Measurements from ENCODE around the gene NENF.
"Not testable (repeated sequence)": the region's sequence is repeated elsewhere in the genome, so short reads cannot be mapped to it uniquely, and the experiment has no call there.

The NENF gene

GRCh38 chr1:212432661-212433576, at the start of gene NENF:
Gene NENF (plus strand): TSS chr1:212432920. CDS start chr1:212432944, 24 bp downstream.
- FAIRE-seq, result no peak

GRCh38 chr1:212386029-212386428, 46.7 kb upstream of the NENF start:
- no peak for FAIRE-seq

GRCh38 chr1:212388985-212389716, 43.6 kb upstream of the NENF start:
- no peak for FAIRE-seq

- not testable (repeated sequence) for FAIRE-seq
These were observed 36.9 kb upstream of the NENF start for GRCh38 chr1:212395678-212396437.

- FAIRE-seq, result peak; percentile 47
These were observed 36.1 kb upstream of the NENF start for GRCh38 chr1:212396638-212397037.

- FAIRE-seq, result no peak
These were observed 35.5 kb upstream of the NENF start for GRCh38 chr1:212397171-212397570.

GRCh38 chr1:212401042-212401441, 31.7 kb upstream of the NENF start:
- no peak for FAIRE-seq

- no peak for FAIRE-seq
These were observed 30.7 kb upstream of the NENF start for GRCh38 chr1:212401838-212402582.

- FAIRE-seq, result no peak
These were observed 29.9 kb upstream of the NENF start for GRCh38 chr1:212402666-212403321.

- FAIRE-seq, result no peak
These were observed 22.4 kb upstream of the NENF start for GRCh38 chr1:212410231-212410820.

- FAIRE-seq, result no peak
These were observed 20.3 kb upstream of the NENF start for GRCh38 chr1:212412374-212412773.

GRCh38 chr1:212413902-212414327, 18.8 kb upstream of the NENF start:
- FAIRE-seq, result no peak

GRCh38 chr1:212414328-212415106, 18.2 kb upstream of the NENF start, which contains the start of gene PACC1:
Gene PACC1 (minus strand): TSS chr1:212414886. CDS start chr1:212414757, 129 bp downstream.
- peak; percentile 79 for FAIRE-seq

GRCh38 chr1:212415107-212415841, 17.4 kb upstream of the NENF start:
- no peak for FAIRE-seq

GRCh38 chr1:212421165-212421564, 11.6 kb upstream of the NENF start:
- no peak for FAIRE-seq

GRCh38 chr1:212423879-212424278, 8.8 kb upstream of the NENF start:
- no peak for FAIRE-seq

- no peak for FAIRE-seq
These were observed 4.2 kb upstream of the NENF start for GRCh38 chr1:212428496-212428895.

GRCh38 chr1:212430416-212430815, 2.3 kb upstream of the NENF start:
- no peak for FAIRE-seq

GRCh38 chr1:212430955-212431394, 1.7 kb upstream of the NENF start:
- no peak for FAIRE-seq

GRCh38 chr1:212431644-212432043, 1.1 kb upstream of the NENF start:
- FAIRE-seq, result no peak
